Progenitor cell of endocrine pancreas (in vitro differentiated cells): Measurements from ENCODE around the gene EDN1. TPM values are rescaled to one million over a fixed set of nuclear protein-coding genes. Genes with fewer than 3 reads are reported as not detected.

Source experiments
- DNase-seq: peaks from one replicate; pipeline ENCODE4 v3.0.0; 2021; ENCODE audit warnings: low spot score; ENCODE audit not compliant: unreplicated experiment
- H3K27ac Mint-ChIP-seq: 2 replicates; pipeline ENCODE4 v1.8.0; 2021; ENCODE audit warnings: mild to moderate bottlenecking, moderate library complexity, mixed read lengths
- H3K27me3 Mint-ChIP-seq: 2 replicates; pipeline ENCODE4 v1.8.0; 2021; ENCODE audit warnings: mixed read lengths
- H3K36me3 Mint-ChIP-seq: 2 replicates; pipeline ENCODE4 v1.8.0; 2022; ENCODE audit warnings: mixed read lengths; ENCODE audit not compliant: insufficient read depth
- H3K4me1 Mint-ChIP-seq: 2 replicates; pipeline ENCODE4 v1.8.0; 2021; ENCODE audit warnings: low read depth, mixed read lengths
- H3K4me3 Mint-ChIP-seq: 2 replicates; pipeline ENCODE4 v1.8.0; 2021; ENCODE audit warnings: low read depth, mild to moderate bottlenecking, moderate library complexity, mixed read lengths
- H3K9me3 Mint-ChIP-seq: 2 replicates; pipeline ENCODE4 v1.8.0; 2021; ENCODE audit warnings: low read depth, mixed read lengths
- total RNA-seq: library from RNA; stranded (reverse); gene quantifications from 2 replicates; pipeline ENCODE4 v1.2.1, GENCODE V29; 2021
- TF ChIP-seq, protein P1 (sequence below): fragments of 200-600 bp; sonication (generic); IDR thresholded peaks from one replicate; pipeline ENCODE4 v1.5.0; 2021; ENCODE audit warnings: antibody characterized with exemption, mild to moderate bottlenecking; ENCODE audit not compliant: unreplicated experiment

EDN1 gene
- total RNA-seq, 1 donor from 2014 or later = 2.0 TPM

- no peaks in the 10 kb centered on the region for H3K36me3 Mint-ChIP-seq
- TF ChIP-seq, protein P1, sequence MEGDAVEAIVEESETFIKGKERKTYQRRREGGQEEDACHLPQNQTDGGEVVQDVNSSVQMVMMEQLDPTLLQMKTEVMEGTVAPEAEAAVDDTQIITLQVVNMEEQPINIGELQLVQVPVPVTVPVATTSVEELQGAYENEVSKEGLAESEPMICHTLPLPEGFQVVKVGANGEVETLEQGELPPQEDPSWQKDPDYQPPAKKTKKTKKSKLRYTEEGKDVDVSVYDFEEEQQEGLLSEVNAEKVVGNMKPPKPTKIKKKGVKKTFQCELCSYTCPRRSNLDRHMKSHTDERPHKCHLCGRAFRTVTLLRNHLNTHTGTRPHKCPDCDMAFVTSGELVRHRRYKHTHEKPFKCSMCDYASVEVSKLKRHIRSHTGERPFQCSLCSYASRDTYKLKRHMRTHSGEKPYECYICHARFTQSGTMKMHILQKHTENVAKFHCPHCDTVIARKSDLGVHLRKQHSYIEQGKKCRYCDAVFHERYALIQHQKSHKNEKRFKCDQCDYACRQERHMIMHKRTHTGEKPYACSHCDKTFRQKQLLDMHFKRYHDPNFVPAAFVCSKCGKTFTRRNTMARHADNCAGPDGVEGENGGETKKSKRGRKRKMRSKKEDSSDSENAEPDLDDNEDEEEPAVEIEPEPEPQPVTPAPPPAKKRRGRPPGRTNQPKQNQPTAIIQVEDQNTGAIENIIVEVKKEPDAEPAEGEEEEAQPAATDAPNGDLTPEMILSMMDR = no peak
- no peak overlapping the region for H3K4me3 Mint-ChIP-seq
- H3K4me1 Mint-ChIP-seq = peaks cover 22% of the 10 kb centered on the region
- peaks cover 20% of the 10 kb centered on the region for H3K9me3 Mint-ChIP-seq
- no peak overlapping the region for H3K27ac Mint-ChIP-seq
- no peak for DNase-seq
- no peaks in the 10 kb centered on the region for H3K27me3 Mint-ChIP-seq
These were observed 23.6 kb upstream of the EDN1 start for GRCh38 chr6:12266571-12266970.

- H3K9me3 Mint-ChIP-seq = peaks cover 20% of the 10 kb centered on the region
- no peak for DNase-seq
- H3K4me1 Mint-ChIP-seq = peaks cover 6% of the 10 kb centered on the region
- TF ChIP-seq, protein P1 = no peak
- peaks cover 2% of the 10 kb centered on the region for H3K36me3 Mint-ChIP-seq
- H3K4me3 Mint-ChIP-seq = no peak overlapping the region
- H3K27me3 Mint-ChIP-seq = no peaks in the 10 kb centered on the region
- H3K27ac Mint-ChIP-seq = no peak overlapping the region
These were observed 21.1 kb upstream of the EDN1 start for GRCh38 chr6:12269110-12269509.

- Mint-ChIP-seq H3K27ac (no peak overlapping the region), H3K4me3 (no peak overlapping the region), H3K27me3 (no peaks in the 10 kb centered on the region), H3K9me3 (peaks cover 16% of the 10 kb centered on the region), H3K4me1 (peaks cover 4% of the 10 kb centered on the region), H3K36me3 (peaks cover 2% of the 10 kb centered on the region)
- no peak for DNase-seq
- TF ChIP-seq, protein P1 = no peak
These were observed 19.5 kb upstream of the EDN1 start for GRCh38 chr6:12270551-12271230.

- no peak for DNase-seq
- peaks cover 16% of the 10 kb centered on the region for H3K9me3 Mint-ChIP-seq
- H3K36me3 Mint-ChIP-seq = peaks cover 2% of the 10 kb centered on the region
- peaks cover 4% of the 10 kb centered on the region for H3K4me1 Mint-ChIP-seq
- no peaks in the 10 kb centered on the region for H3K27me3 Mint-ChIP-seq
- TF ChIP-seq, protein P1 = no peak
- no peak overlapping the region for H3K27ac Mint-ChIP-seq
- H3K4me3 Mint-ChIP-seq = no peak overlapping the region
These were observed 18.6 kb upstream of the EDN1 start for GRCh38 chr6:12271594-12271993.

- no peak overlapping the region for H3K27ac Mint-ChIP-seq
- H3K36me3 Mint-ChIP-seq = peaks cover 2% of the 10 kb centered on the region
- H3K9me3 Mint-ChIP-seq = peaks cover 16% of the 10 kb centered on the region
- no peak for DNase-seq
- TF ChIP-seq, protein P1 = no peak
- H3K4me1 Mint-ChIP-seq = peaks cover 4% of the 10 kb centered on the region
- H3K27me3 Mint-ChIP-seq = no peaks in the 10 kb centered on the region
- H3K4me3 Mint-ChIP-seq = no peak overlapping the region
These were observed 18.2 kb upstream of the EDN1 start for GRCh38 chr6:12271997-12272396.
